NCI-H2227 (cell line): Measurements from ENCODE around the gene NPEPL1.
A peak's percentile ranks its signal among the peaks of the same experiment; 100 is the strongest.
"Not testable (repeated sequence)": the region's sequence is repeated elsewhere in the genome, so short reads cannot be mapped to it uniquely, and the experiment has no call there.

Source experiments
- DNase-seq: peaks from one replicate; lab custom pipeline; 2025; ENCODE audit not compliant: unreplicated experiment; lab: John Stamatoyannopoulos, UW

NPEPL1 gene

DNA sequence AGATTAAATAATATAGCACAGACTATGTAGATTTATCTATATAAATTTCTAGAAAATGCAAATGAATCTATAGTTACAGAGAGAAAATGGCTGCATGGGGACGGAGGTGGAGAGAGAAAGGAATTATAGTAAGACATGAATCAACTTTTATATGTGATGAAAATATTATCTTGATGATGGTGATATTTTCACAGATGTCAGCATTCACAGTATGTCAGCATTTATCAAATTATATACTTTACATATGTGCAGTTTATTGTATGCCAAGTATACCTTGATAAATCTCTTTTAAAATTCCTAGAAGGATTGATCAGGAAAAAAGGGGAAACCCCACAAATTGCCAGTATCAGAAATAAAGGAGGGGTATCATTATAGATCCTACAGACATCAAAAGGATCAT, 44.6 kb downstream of the NPEPL1 start:
- DNase-seq: no peak

DNA sequence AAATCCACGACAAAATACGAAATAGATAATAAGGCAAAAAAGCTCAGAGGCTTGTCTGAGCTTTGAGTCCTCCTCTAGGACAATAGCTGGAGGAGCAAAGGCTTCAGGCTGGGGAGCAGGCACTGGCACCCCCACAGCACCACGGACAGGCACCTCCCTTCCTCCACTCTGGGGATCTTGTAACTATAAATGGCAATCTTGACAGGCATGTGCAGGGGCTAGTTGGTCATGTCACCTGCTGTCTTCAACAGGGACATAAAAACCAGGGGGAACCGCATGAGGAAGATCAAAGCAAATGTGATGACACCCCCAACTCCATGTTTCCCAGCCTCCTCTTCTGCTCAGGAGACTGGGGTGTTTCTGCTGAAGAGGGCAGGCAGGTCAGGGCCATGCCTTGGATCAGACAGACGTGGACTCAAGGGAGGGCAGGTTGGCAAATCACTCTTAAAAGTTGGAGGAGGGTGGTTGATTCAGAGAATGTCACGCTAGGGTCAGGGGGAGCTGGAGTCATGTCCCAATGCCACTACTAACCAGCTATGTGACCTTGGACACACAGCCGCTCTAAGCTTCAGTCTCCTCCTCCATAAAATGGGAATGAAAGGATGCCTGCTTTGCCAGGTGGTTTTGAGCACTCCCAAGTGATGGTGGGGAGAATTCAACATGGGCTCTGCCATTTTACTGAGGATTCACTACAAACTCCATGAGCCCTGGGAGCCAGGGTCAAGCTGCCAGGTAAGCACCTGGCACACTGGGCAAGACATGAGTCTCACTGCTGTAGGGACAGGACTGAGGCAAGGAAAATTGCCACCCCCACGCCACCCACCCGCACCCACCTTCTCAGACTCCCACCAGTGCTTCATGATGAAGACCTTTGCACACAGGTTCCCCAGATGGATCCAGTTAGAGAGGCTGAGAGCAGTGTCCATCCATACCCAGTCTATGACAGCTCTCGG, 48.0 kb downstream of the NPEPL1 start:
- DNase-seq: no peak

DNA sequence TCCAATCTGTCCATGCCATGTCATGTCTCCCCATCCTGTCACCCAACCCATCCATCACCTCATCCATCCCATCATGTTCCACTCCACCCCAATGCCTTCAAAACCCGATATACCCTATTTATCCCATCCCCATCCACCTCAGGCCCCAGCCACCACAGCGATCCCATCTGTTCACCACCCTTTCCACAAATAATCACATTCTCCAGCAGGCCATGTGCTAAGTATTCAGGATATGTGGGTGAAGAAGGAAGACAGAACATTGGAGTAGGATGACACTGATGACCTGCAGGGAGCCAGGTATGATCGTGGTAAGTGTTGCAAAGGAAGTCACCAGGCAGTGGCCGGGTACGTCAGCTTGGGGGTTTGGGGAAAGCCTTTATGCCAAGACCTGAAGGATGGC, 48.8 kb downstream of the NPEPL1 start:
- no peak for DNase-seq

DNA sequence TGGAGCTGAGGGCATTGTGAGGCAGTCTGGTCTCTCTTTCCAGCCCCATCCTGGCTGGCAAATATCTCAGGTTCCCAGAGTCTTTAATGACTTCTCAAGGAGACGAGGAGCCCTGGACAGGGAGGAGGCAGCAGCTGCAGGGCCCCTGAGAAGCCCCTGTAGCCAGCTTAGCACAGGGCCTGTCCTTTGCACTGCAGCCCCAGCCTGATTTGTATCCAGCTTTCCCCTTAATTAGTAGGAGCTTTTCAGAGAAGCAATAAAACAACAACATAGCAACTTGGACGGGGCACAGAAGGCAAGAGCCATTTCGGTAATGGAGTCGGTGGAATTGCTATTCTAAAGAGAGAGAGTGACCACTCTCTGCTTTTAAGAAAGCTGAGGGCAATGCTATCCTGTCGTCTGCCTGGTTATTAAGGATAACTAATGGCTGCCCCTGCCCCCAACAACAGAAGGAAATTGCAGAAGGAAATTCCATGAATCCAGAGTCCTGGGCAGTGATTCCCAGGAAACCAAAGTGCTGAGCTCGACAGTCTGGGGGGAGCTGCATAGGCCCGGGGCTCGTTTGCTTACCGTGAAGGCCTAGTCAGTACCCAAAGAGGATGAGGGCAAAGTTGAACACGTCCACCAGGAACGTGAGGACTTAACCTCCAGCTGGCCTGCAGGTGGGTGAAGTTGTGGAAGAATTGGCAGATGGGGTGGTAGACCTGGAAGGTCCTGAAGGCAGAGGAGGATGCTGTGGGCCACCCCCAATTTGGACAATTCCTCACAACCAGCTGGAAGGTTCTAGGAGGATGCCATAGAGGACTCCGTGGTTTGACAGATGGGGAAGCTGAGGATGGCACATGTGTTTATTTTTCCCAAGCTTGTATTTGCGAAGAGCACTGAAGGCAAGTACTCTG, 50.3 kb downstream of the NPEPL1 start:
- DNase-seq: peak; percentile 65

DNA sequence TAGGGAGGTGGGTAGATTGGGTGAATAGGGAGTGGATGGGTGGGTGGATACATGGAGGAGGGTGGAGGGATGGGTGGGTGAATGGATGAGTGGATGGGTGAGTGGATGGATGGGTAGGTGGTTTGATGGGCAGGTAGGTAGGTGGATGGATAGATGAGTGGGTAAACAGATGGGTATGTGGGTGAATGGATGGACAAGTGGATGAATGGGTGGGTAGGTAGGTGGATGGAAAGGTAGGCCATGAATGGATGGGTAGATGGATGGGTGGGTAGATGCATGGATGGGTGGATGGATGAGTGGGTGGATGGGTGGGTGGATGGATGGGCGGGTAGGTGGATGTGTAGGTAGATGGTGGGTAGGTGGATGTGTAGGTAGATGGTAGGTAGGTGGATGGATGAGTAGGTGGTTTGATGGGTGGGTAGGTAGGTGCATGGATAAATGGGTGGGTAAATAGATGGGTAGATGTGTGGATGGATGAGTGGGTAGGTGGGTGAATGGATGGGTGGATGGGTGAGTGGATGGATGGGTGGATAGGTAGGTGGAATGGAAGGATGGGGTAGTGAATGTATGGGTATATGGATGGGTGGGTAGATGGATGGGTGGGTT, 51.4 kb downstream of the NPEPL1 start:
- no peak for DNase-seq

DNA sequence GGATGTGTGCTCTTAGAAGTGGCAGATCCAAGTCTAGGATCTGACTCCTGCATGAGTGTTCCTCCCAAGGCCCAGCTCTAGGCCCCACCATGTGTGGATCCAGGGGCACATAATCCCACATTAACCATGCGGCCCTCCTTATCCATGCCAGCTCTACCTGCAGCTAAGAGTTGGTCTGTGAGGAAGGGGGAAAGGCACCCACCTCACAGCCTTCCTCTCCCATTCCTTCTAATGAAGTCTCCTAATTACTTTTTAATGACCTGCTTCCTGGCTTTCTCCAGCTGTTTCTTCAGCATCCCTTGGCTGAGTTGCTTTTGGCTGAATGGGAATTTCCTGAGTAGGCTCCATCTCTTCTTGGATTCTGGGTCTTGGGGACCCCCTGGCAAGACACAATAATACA, 52.2 kb downstream of the NPEPL1 start:
- DNase-seq: no peak

DNA sequence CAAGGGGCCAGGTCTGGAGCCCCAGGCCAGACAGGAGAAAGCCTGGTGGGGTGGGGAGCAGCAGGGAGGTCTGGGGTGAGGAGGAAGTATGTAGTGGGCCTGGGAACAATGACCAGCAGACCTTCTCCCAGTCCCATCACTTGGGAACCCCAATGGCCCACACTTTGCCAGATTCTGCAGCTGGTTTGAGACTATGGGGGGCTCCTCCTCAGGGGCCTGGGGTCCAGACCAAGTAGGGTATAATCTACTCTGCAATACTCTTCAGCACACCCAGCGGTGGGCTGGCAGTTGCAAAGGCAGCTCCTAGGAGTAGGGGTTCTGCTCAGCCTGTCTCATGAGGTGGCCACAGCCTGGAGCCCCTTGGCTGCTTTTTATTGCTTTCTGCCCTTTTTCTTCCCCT, 52.8 kb downstream of the NPEPL1 start:
- DNase-seq: no peak

DNA sequence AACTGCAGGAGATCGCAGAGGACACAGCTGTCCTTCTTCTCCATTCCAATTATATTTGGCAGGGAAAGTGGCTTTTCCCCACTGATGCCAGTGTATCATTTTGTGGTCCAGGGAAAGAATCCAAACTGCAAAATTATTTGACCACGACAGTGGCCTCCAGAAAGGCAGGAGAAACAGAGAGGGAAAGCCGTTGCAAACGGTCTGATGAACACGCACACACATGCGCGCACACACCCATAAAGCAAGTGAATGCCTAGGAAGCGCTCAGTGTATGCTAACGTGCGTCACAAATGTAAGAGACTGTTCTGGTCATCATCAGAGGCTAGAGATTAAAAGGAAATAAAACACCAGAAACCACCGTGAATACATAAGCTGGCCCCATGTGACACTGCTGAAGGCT, 54.0 kb downstream of the NPEPL1 start:
- DNase-seq: no peak

DNA sequence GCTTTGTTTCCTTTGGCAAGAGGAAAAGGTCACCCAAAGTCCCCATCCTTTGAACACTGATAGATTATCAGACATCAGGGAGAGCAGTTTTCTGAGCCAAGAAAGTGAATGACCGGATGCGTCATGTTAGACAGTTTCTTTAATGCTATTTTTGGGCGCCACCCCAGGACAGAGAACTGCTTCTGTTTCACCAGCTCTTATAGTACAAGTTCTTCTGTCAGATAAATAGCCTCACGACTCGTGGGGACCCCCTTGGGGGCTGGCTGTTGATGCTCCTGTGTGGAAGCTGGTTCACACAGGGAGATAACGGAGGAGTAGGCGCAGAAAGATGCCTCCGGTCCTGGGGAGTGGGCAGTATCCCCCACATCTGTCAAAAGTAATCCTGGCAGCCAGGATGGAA, 54.6 kb downstream of the NPEPL1 start:
- DNase-seq: no peak

DNA sequence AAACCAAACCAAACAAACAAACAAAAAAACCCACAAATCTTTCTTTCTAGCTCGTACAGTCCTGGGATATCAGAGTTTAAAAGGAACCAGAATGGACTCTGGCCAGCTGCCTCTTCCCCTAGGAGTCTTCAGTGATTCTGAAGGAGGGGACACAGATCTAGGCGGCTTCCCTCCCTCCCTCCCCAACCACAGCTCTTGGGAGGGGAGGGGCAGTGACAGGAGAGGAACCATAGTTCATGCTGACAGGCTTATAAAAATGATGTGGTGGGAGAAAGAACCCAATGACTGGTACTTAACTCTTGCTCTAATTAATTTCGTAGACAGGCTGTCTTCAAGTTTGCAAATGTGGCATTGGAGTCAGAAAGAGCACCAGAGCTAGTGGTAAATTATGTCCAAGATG, 56.0 kb downstream of the NPEPL1 start:
- DNase-seq: no peak

DNA sequence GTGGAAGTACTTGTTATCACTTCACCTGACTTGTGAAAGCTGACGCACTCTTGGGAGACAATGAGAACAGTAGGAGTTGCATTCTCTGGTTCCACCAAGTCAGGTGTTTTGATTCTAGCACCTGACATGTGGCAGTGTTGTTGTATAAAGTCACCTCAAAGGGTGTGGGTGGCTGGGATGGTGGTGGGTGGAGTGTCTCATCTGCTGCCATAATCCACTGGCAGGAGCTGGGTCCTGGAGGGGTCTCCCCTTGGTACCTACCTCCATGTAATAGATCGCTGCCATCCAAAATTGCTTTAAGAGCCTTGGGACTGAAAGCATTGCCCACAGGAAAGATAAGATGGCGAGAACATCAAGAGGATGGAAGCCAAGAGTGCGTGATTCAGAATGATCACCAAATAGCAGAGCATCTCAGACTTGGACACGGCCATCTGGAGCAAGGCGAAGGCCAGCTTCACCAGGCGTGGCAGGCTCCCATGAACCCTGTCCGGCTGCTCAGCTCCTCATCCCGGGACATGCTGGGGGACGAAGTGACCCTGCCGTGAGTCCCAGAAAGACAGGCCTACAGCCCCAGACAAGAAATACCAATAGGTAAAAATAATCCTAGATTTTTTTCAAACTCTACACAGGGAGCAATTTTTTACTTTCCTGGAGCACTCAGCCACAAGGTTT, 56.6 kb downstream of the NPEPL1 start:
- no peak for DNase-seq

DNA sequence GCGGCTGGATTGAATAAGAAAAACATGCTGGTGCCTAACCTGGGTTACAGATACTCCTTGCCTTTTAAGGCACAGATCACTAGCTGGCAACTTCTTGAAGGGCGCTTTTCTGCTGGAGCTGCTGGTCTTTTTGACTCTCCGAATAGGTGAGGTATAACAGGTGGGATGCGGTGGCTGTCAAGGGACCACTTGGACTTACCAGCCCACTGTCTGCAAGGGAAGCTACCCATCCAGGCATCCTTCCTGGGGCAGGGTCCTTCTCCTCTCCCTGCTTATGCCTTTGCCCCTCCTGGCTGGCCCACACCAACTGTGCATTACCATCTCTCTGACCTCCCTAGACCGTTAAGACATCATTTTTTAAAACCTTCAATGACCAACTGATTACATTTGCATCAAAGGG, 57.4 kb downstream of the NPEPL1 start:
- DNase-seq: no peak

DNA sequence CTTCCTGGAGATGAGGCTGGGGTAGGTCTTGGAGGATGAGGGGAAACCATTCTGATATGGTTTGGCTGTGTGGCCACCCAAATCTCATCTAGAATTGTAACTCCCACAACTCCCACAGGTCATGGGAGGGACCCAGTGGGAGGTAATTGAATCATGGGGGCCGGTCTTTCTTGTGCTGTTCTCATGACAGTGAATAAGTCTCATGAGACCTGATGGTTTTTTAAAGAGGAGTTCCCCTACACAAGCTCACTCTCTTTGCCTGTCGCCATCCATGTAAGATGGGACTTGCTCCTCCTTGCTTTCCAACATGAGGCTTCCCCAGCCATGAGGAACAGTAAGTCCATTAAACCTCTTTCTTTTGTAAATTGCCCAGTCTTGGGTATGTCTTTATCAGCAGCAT, 58.1 kb downstream of the NPEPL1 start:
- not testable (repeated sequence) for DNase-seq

DNA sequence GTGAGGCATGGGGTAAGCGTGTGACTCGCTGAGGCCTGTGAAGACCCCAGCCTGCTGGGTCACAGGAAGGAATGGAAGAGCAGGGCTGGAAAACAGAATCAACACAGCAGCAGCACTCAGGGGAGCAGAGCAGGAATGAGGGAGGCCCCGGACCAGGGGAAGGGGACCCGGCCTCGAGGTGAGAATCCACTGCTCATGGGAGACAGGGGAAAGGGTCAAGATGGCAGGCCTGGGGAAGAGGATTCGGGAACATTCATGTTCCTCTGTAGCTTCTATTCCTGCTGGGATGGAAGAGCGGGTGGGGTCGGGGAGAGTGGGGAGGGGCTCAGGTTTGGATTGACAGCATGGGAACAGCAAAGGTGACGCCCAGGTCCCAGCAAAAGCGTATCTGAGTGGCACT, 59.4 kb downstream of the NPEPL1 start:
- DNase-seq: no peak

DNA sequence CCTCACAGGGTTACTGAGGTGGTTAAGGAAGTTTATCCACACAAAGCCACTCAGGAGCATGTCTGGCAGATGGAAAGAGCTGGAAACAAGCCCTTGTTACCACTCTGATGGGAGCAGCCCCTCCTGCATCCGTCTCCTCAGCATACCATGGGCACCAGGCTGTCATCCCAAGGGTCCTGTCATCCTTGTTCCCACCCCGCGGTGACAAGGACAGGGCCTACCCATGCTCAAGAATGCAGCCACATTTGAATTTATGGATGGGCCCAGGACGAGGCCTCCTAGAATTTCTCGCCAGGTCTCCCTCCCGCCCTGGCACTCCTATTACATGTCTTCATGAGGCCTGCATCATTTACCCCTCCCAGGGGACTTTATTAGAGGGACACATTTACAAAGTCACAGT, 60.0 kb downstream of the NPEPL1 start:
- DNase-seq: no peak

DNA sequence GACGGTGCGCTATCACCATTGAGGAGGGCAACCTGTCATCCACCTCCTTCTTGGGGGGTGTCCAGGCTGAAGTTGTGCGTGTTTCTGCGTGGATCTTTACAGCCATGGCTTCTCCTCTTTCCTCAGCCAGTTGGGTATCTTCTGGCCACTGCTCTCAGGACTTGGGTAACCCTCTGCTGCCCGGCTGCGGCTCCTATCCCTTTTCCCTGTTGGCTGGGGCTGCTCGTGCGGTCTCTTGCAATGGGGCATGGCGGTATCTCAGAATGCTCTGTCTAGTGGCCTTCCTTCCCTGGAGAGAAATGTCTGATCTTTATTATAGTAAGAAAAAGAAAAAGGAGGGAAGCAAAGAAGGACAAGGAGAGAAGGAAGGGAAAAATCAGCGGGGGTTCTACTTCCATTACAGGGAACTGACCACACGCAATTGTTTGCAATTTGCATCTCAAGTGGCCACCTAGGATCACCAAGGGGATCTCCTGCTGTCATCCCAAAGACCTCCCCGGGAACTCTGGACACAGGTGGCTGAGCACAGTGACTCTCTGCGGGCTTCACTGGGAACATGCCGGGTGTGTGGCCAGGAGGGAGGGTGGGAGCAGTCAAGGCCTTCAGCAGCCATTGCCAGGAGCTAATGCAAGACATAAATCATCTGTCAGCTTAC, 60.8 kb downstream of the NPEPL1 start:
- DNase-seq: no peak

DNA sequence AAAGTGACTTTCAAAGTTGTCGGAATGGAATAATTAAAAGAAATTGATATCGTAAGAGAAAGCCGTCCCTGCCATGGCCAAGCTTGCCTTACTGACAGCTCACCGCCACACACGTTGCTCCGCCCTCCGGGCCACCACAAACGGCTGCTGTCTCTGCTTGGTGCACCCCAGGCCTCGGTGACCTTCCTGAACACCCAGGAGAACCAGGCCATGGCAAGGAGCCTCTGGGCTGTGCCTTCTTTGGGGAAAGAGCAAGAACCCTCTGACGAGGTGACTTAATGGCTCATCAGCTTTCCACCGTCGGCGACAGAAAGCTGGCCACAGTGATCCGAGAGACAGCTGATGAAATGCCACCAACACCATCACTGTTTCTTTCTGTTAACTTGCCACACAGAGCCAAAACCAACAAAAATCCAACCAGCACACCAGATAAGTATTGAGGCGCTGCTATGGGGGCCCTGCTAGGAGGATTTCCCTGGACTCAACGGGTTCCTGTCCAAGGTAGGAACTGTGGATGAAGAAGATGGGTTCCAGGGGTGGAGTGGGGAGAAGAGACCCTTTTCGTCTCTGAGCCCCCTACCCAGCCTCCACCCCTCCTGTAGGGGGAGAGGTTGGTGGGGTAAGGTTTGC, 61.4 kb downstream of the NPEPL1 start:
- DNase-seq: no peak

DNA sequence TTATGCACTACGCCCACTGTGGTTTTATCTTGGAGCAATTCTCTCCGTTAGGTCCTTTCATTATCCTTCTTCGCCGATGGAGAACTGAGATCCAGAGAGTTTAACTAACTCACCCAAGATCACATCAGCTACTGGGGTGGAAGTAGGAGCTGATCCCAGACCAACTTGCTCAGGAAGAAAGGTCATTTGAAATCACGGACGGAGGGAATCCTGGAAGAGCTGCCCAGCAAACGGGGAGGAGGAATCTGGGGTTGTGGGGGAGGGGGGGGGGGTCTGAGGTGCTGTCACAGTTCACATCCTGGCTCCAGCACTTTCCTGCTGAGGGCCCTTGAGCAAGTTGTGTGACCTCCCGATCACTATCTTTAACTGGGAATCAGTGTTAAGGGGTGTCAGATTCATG, 62.0 kb downstream of the NPEPL1 start:
- DNase-seq: no peak

DNA sequence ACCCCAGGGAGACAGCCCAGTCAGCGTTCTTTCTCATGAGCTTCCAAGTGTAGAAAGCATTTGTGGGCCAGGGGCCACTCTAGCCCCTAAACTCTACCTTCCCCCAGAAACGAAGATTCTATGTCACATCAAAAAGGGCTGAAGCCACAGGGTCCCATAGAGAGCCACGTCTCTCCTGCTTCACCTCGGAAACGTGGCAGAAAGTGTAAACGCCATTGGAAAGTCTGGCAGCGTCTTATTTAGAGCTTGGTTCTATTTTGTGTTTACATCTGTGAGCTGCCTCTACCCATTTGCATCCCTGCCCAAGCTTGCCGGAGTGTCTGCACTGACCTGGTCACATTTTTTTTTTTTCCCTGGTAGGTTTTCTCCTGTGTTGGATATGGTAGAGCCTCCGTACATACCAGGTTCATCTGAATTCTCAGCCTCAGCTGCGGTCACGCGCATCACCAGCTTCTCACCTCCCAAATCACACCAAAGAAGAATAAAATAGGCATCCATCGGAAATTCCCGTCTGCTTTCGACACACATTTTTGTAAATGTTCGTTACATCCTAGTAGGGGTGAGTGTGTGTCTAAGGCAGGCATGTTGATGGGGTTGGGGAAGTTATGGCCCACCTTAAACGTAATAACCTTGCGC, 62.6 kb downstream of the NPEPL1 start:
- no peak for DNase-seq
